Nephron progenitor cell (in vitro differentiated cells): ENCODE data around the gene ADAM22.

Source experiments
- DNase-seq: peaks from one replicate; pipeline ENCODE4 v3.0.0; 2021
- H3K27ac Mint-ChIP-seq: 2 replicates; pipeline ENCODE4 v1.8.0; 2021; ENCODE audit warnings: mild to moderate bottlenecking, moderate library complexity, mixed read lengths
- H3K27me3 Mint-ChIP-seq: 2 replicates; pipeline ENCODE4 v1.8.0; 2021; ENCODE audit warnings: mild to moderate bottlenecking, low read depth, mixed read lengths; ENCODE audit not compliant: poor library complexity
- H3K36me3 Mint-ChIP-seq: 2 replicates; pipeline ENCODE4 v1.8.0; 2021; ENCODE audit warnings: low read depth, mixed read lengths
- H3K4me1 Mint-ChIP-seq: 2 replicates; pipeline ENCODE4 v1.8.0; 2021; ENCODE audit warnings: mixed read lengths
- H3K4me3 Mint-ChIP-seq: 2 replicates; pipeline ENCODE4 v1.8.0; 2021; ENCODE audit warnings: mild to moderate bottlenecking, moderate library complexity, mixed read lengths
- H3K9me3 Mint-ChIP-seq: 2 replicates; pipeline ENCODE4 v1.8.0; 2021; ENCODE audit warnings: mild to moderate bottlenecking, moderate library complexity, mixed read lengths
- CTCF ChIP-seq: fragments of 200-600 bp; sonication (generic); IDR thresholded peaks from 2 replicates; pipeline ENCODE4 v1.5.0; 2021; ENCODE audit warnings: antibody characterized with exemption

The ADAM22 gene

DNA sequence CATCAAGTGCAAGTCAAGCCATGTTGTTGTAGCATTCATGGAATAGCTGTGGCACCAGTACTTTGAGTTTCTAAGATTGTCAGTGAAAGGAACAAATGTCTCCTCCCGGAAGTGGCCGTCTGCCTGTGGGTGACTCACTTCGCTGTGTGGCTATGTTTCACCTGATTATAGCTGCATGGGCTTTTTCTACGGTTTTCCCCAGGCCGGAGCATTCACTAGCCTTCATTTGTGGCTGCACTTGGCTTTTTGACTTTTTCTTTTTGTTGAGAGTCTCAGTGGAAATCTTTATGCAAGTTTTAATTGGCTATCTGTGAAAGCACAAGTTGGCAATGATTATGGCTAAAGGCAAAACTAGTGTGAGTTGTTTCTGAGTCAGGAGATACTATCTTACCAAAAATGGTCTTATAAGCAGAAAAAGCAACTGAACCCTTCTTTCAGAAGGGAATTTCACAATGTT lies 250.8 kb downstream of the ADAM22 start:
- H3K4me3 Mint-ChIP-seq = no peak overlapping the region
- H3K27ac Mint-ChIP-seq = no peak overlapping the region
- no peak for TF ChIP-seq CTCF
- H3K27me3 Mint-ChIP-seq = no peaks in the 10 kb centered on the region
- no peaks in the 10 kb centered on the region for H3K9me3 Mint-ChIP-seq
- H3K36me3 Mint-ChIP-seq = no peaks in the 10 kb centered on the region
- no peak for DNase-seq
- no peaks in the 10 kb centered on the region for H3K4me1 Mint-ChIP-seq

DNA sequence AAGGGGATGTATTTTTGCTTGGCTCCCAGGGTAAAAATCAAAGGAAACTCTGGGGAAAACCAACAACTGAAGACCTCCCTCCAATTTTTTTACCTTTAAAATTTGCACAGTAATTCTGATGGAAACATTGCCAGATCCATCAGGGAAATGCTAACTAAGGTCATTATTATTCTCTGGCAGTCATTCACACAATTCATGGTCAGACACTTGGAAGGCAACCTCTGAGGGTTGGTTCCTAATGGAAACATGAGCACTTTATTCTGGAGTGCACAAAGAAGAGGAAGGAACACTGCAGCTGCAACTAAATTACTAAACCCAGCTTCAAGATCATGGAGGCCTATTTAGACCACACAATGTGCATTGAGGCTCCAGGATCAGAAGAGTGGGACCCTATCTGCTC lies 251.6 kb downstream of the ADAM22 start:
- Mint-ChIP-seq H3K4me1 (no peaks in the 10 kb centered on the region), H3K27ac (no peak overlapping the region), H3K4me3 (no peak overlapping the region), H3K27me3 (no peaks in the 10 kb centered on the region), H3K36me3 (no peaks in the 10 kb centered on the region), H3K9me3 (no peaks in the 10 kb centered on the region)
- DNase-seq = no peak
- no peak for TF ChIP-seq CTCF

DNA sequence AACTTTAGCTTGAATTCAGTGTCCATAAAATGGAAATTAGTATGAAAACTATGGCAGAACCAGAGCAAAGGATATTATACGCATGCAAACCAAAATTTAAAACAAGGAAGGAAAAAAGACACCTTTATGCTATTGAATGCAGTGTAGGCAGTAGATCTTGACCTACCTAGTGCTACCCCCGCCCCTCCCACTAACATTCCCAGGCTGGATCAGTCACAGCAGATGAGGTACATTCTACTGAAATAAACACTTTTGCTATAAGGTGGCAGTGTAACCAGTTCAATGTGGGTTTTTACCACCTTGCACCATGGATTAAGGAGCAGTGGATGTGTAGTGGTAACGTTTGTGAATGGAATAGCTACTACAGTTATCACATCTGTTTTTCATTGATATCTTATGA lies 257.9 kb downstream of the ADAM22 start:
- H3K36me3 Mint-ChIP-seq = no peaks in the 10 kb centered on the region

GRCh38 chr7:88200261-88200660 lies 266.2 kb downstream of the ADAM22 start:
- Mint-ChIP-seq H3K9me3 (no peaks in the 10 kb centered on the region), H3K4me3 (no peak overlapping the region), H3K36me3 (peaks cover 29% of the 10 kb centered on the region), H3K27ac (no peak overlapping the region), H3K4me1 (no peaks in the 10 kb centered on the region), H3K27me3 (no peaks in the 10 kb centered on the region)
- TF ChIP-seq CTCF = no peak
- no peak for DNase-seq

More for the DNA sequence above, 257.9 kb downstream of the ADAM22 start:
- Mint-ChIP-seq H3K4me1 (no peaks in the 10 kb centered on the region), H3K27me3 (no peaks in the 10 kb centered on the region), H3K4me3 (no peak overlapping the region), H3K9me3 (no peaks in the 10 kb centered on the region), H3K27ac (no peak overlapping the region)
- no peak for TF ChIP-seq CTCF
- DNase-seq = no peak

DNA sequence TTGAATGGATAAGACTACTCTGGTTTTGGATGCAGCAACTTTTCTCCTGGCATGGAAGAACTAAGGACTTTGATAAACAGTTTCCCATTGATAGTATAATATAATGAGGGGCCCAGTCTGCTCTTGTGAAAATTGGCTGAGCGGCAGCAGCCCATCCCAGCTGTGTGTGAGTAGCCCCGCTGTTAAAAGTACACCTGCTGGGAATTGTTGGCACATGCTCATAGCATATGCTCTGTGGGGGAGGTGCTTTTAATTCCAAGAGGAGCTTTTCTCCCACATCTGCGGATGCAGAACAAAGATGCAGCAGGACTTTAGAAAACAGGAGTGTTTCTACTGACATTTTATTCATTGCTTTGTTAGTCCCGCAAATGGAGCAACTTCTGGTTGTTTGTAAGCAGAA lies 266.7 kb downstream of the ADAM22 start:
- Mint-ChIP-seq H3K27ac (no peak overlapping the region), H3K27me3 (no peaks in the 10 kb centered on the region), H3K4me1 (no peaks in the 10 kb centered on the region), H3K4me3 (no peak overlapping the region), H3K36me3 (peaks cover 34% of the 10 kb centered on the region), H3K9me3 (no peaks in the 10 kb centered on the region)
- DNase-seq = no peak
- no peak for TF ChIP-seq CTCF

DNA sequence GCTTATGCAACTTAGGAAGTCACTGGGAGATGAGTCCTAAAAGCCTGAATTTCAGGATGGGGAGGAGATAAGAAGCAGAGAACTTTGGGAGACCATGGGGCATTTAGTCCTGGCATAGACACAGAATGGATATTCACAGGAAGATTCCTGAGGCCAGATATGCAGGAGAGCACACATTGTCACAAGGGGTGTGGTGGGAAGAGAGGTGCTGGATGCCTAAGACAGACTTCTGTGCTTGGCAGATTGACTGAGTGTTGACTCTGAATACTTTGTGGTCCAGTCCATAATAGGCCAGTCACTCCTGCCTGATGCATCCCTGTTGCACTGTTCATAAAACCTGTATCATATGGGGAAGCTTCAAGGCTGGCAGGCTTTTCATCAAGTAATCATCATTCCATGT lies 267.3 kb downstream of the ADAM22 start:
- no peak for TF ChIP-seq CTCF
- no peak for DNase-seq
- H3K9me3 Mint-ChIP-seq = no peaks in the 10 kb centered on the region
- no peak overlapping the region for H3K27ac Mint-ChIP-seq
- peaks cover 40% of the 10 kb centered on the region for H3K36me3 Mint-ChIP-seq
- no peaks in the 10 kb centered on the region for H3K27me3 Mint-ChIP-seq
- H3K4me3 Mint-ChIP-seq = no peak overlapping the region
- H3K4me1 Mint-ChIP-seq = no peaks in the 10 kb centered on the region
